Measurements from ENCODE around the gene TADA2A.

Gene TADA2A
- total RNA-seq = 8.7 to 21.4 (median 18.3) reads per million in 4 donors

GRCh38 chr17:37406635-37407461, at the start of gene TADA2A, which contains the start of gene ACACA:
TADA2A (plus strand) TSS chr17:37406886; CDS start chr17:37411366, 4,480 bp downstream.
ACACA (minus strand) TSS chr17:37406836; CDS start chr17:37406299, 537 bp downstream.
- DNase-seq = peak; percentile 51 to 84 (median 63)

GRCh38 chr17:37358098-37358829, 48.4 kb upstream of the TADA2A start:
- DNase-seq = peak in 3 of 5 donors; percentile 3 to 36 (median 3)

- DNase-seq = peak; percentile 84 to 96 (median 87)
Observed at GRCh38 chr17:37358830-37359681, 47.6 kb upstream of the TADA2A start.

GRCh38 chr17:37359682-37360188, 47.0 kb upstream of the TADA2A start:
- no peak for DNase-seq

GRCh38 chr17:37360632-37361031, 46.1 kb upstream of the TADA2A start:
- no peak for DNase-seq

- DNase-seq = no peak
Observed at GRCh38 chr17:37361543-37361942, 45.1 kb upstream of the TADA2A start.

- no peak for DNase-seq
Observed at GRCh38 chr17:37365589-37365988, 41.1 kb upstream of the TADA2A start.

- DNase-seq = peak in 1 of 5 donors; percentile 19
Observed at GRCh38 chr17:37368577-37368976, 38.1 kb upstream of the TADA2A start.

GRCh38 chr17:37373530-37374159, 33.0 kb upstream of the TADA2A start:
- peak in 4 of 5 donors; percentile 31 to 76 (median 43) for DNase-seq

GRCh38 chr17:37375706-37376105, 31.0 kb upstream of the TADA2A start, which contains the start of gene C17orf78:
C17orf78 (plus strand) TSS chr17:37375985; CDS start chr17:37376093, 108 bp downstream.
- no peak for DNase-seq

- no peak for DNase-seq
Observed at GRCh38 chr17:37382056-37382455, 24.6 kb upstream of the TADA2A start.

GRCh38 chr17:37384560-37385149, 22.0 kb upstream of the TADA2A start:
- no peak for DNase-seq

- no peak for DNase-seq
Observed at GRCh38 chr17:37385474-37385990, 21.2 kb upstream of the TADA2A start.

- no peak for DNase-seq
Observed at GRCh38 chr17:37386462-37386861, 20.2 kb upstream of the TADA2A start.

GRCh38 chr17:37388266-37388665, 18.4 kb upstream of the TADA2A start:
- DNase-seq = no peak

GRCh38 chr17:37389160-37389559, 17.5 kb upstream of the TADA2A start:
- DNase-seq = no peak

- DNase-seq = no peak
Observed at GRCh38 chr17:37391146-37391545, 15.5 kb upstream of the TADA2A start.

GRCh38 chr17:37392024-37392590, 14.6 kb upstream of the TADA2A start:
- peak in 1 of 5 donors; percentile 32 for DNase-seq

GRCh38 chr17:37393352-37393751, 13.3 kb upstream of the TADA2A start:
- no peak for DNase-seq

GRCh38 chr17:37399265-37399803, 7.4 kb upstream of the TADA2A start:
- DNase-seq = no peak

Data from T-helper 1 cell (primary cell).